Breast epithelium (tissue), 4 donors: ENCODE measurements around the gene TEX22. TPM values are rescaled to one million over a fixed set of nuclear protein-coding genes. Genes with fewer than 3 reads are reported as not detected.

Experiments used
- DNase-seq, 2 donors: peaks; one replicate each; pipeline ENCODE4 v3.0.0-alpha.2; 2019; ENCODE audit warnings: low spot score in 2 of 2
- H3K27ac ChIP-seq, 2 donors: fragments of 200-600 bp; sonication (generic) in 1 of 2; one replicate each; pipeline ENCODE4 v1.5.1; 2016 to 2019; ENCODE audit warnings: mild to moderate bottlenecking in 1 of 2
- H3K27me3 ChIP-seq, 2 donors: fragments of 200-600 bp; sonication (generic) in 1 of 2; one replicate each; pipeline versions ENCODE4 v1.5.1 to v1.6.0; 2017 to 2019; ENCODE audit warnings: control low read depth in 1 of 2, mild to moderate bottlenecking in 1 of 2
- H3K36me3 ChIP-seq: fragments of 200-600 bp; one replicate; pipeline ENCODE4 v1.5.1; 2019
- H3K4me1 ChIP-seq, 2 donors: fragments of 200-600 bp; sonication (generic); one replicate each; pipeline ENCODE4 v1.5.1; 2016 to 2019; ENCODE audit warnings: control low read depth in 1 of 2
- H3K4me3 ChIP-seq, 3 donors: fragments of 200-600 bp; sonication (generic); 1 replicate in 2 of 3; 2 replicates in 1 of 3; pipeline ENCODE4 v1.5.1; 2016 to 2019; ENCODE audit warnings: mild to moderate bottlenecking in 3 of 3, moderate library complexity in 2 of 3
- H3K9me3 ChIP-seq, 2 donors: fragments of 200-600 bp; sonication (generic) in 1 of 2; one replicate each; pipeline ENCODE4 v1.5.1; 2016 to 2019; ENCODE audit warnings: control low read depth in 1 of 2
- CTCF ChIP-seq, 3 donors: fragments of 450-650 bp; IDR thresholded peaks; one replicate each; pipeline ENCODE4 v1.5.1; 2016 to 2017; ENCODE audit warnings: antibody characterized with exemption in 3 of 3, mild to moderate bottlenecking in 3 of 3, moderate library complexity in 3 of 3
- POLR2A ChIP-seq: fragments of 450-650 bp; IDR thresholded peaks from one replicate; pipeline ENCODE4 v1.6.1; 2016; ENCODE audit warnings: antibody characterized with exemption, mild to moderate bottlenecking, moderate library complexity
- POLR2AphosphoS5 ChIP-seq, 3 donors: sonication (generic); formaldehyde crosslinking; IDR thresholded peaks; one replicate each; pipeline ENCODE4 v1.6.1; 2017; ENCODE audit warnings: antibody characterized with exemption in 3 of 3
- intact Hi-C: fragments of 100-400 bp; cut with DNase I; formaldehyde crosslinking; loops from one replicate; pipeline ENCODE4 v1.15.1; 2023; ENCODE audit warnings: low total_unique reads
- total RNA-seq, 3 donors: library from RNA; depleted of rRNA; stranded (reverse); fragments of >200 nt; gene quantifications; one replicate each; pipeline ENCODE4 v1.1.0, GENCODE V29; 2016

Gene TEX22
- total RNA-seq, 3 donors from 2014 or later, result 0.33 to 0.64 (median 0.59) TPM

GRCh38 chr14:105460116-105460515, 61.8 kb downstream of the TEX22 start:
- intact Hi-C loops, result no loop called here
- H3K4me1 ChIP-seq, result no peaks in the 10 kb centered on the region
- H3K27ac ChIP-seq, result no peak overlapping the region
- no peaks in the 10 kb centered on the region for H3K36me3 ChIP-seq
- no peak for DNase-seq
- no peaks in the 10 kb centered on the region for H3K27me3 ChIP-seq
- H3K9me3 ChIP-seq, result no peaks in the 10 kb centered on the region
- H3K4me3 ChIP-seq, result no peak overlapping the region
- TF ChIP-seq CTCF (IDR thresholded peaks at IDR 0.05) (no peak), POLR2A (no peak), POLR2AphosphoS5 (IDR thresholded peaks at IDR 0.05) (no peak)

GRCh38 chr14:105460616-105461015, 62.3 kb downstream of the TEX22 start:
- Histone ChIP-seq H3K27me3 (no peaks in the 10 kb centered on the region), H3K9me3 (no peaks in the 10 kb centered on the region), H3K4me1 (no peaks in the 10 kb centered on the region), H3K27ac (no peak overlapping the region), H3K4me3 (no peak overlapping the region), H3K36me3 (no peaks in the 10 kb centered on the region)
- no peak for DNase-seq
- intact Hi-C loops, result no loop called here
- no peak for TF ChIP-seq POLR2AphosphoS5 (IDR thresholded peaks at IDR 0.05)
- no peak for TF ChIP-seq CTCF (IDR thresholded peaks at IDR 0.05)
- TF ChIP-seq POLR2A, result no peak

GRCh38 chr14:105461903-105462302, 63.6 kb downstream of the TEX22 start:
- H3K4me3 ChIP-seq, result no peak overlapping the region
- no peaks in the 10 kb centered on the region for H3K9me3 ChIP-seq
- no peak for DNase-seq
- no peaks in the 10 kb centered on the region for H3K36me3 ChIP-seq
- no peak overlapping the region for H3K27ac ChIP-seq
- no peaks in the 10 kb centered on the region for H3K27me3 ChIP-seq
- TF ChIP-seq POLR2AphosphoS5 (IDR thresholded peaks at IDR 0.05), result no peak
- no peak for TF ChIP-seq CTCF (IDR thresholded peaks at IDR 0.05)
- TF ChIP-seq POLR2A, result no peak
- intact Hi-C loops, result no loop called here
- peaks cover 0 to 4% of the 10 kb centered on the region in 2 donors for H3K4me1 ChIP-seq

Other genes starting within 250 kb of the TEX22 start
- gene JAG2, start 229.8 kb upstream of the TEX22 start, total RNA-seq, result 10 to 100 TPM in 2 of 3 donors, 1 to 10 TPM in 1; 4.2 to 15.4 (median 13.1) TPM
- gene NUDT14, start 217.2 kb upstream of the TEX22 start, total RNA-seq, result 10 to 100 TPM; 13.6 to 14.9 (median 14.1) TPM
- 10 to 100 TPM; 37.0 to 86.1 (median 41.0) TPM for gene BTBD6, start 150.0 kb upstream of the TEX22 start, total RNA-seq
- 10 to 100 TPM; 30.2 to 45.6 (median 38.6) TPM for gene BRF1, start 97.5 kb upstream of the TEX22 start, total RNA-seq
- gene PACS2, start 83.8 kb upstream of the TEX22 start, total RNA-seq, result 10 to 100 TPM; 46.0 to 70.9 (median 67.8) TPM
- 10 to 100 TPM; 50.7 to 70.1 (median 68.8) TPM for gene MTA1, start 21.3 kb downstream of the TEX22 start, total RNA-seq
- gene CRIP2, start 76.3 kb downstream of the TEX22 start, total RNA-seq, result 100 to 1,000 TPM in 1 of 3 donors, 10 to 100 TPM in 2; 46.2 to 146 (median 92.1) TPM
- 10 to 100 TPM; 24.1 to 32.8 (median 32.8) TPM for gene CRIP1, start 88.3 kb downstream of the TEX22 start, total RNA-seq
- gene TEDC1, start 92.7 kb downstream of the TEX22 start, total RNA-seq, result 1 to 10 TPM; 4.9 to 7.8 (median 6.7) TPM
- 1 to 10 TPM; 2.4 to 9.2 (median 9.2) TPM for gene TMEM121, start 128.0 kb downstream of the TEX22 start, total RNA-seq